ENCODE measurements around the gene IL18R1. TPM values are rescaled to one million over a fixed set of nuclear protein-coding genes. Genes with fewer than 3 reads are reported as not detected.
A peak's percentile ranks its signal among the peaks of the same experiment; 100 is the strongest.

The IL18R1 gene
- total and polyA plus RNA-seq, 9 of the 15 experiments (the other 6 are each of a cell fraction or from before 2014, with no cell fraction given) = 0.55 to 10.0 (median 2.5) TPM

- TF ChIP-seq HDAC8 (tag; IDR thresholded peaks at IDR 0.05) = 0 out of 2 replicates have a peak, but pooled peaks have one; percentile 21
- peak; percentile 84 for TF ChIP-seq TSHZ1 (CRISPR knock-in tag; IDR thresholded peaks at IDR 0.05)
- 0 out of 2 replicates have a peak, but pooled peaks have one; percentile 52 for TF ChIP-seq ZFP1 (CRISPR knock-in tag; IDR thresholded peaks at IDR 0.05)
- 0 out of 2 replicates have a peak, but pooled peaks have one; percentile 13 for TF ChIP-seq MBD1 (CRISPR knock-in tag; IDR thresholded peaks at IDR 0.05)
- TF ChIP-seq ZNF778 (CRISPR knock-in tag; IDR thresholded peaks at IDR 0.05) = no peak
- peak; percentile 92 for TF ChIP-seq HIVEP1 (CRISPR knock-in tag; IDR thresholded peaks at IDR 0.05)
- TF ChIP-seq BACH1 (tag; IDR thresholded peaks at IDR 0.05) = peak; percentile 61; the same call in 1 of the 2 replicates
- no peak for TF ChIP-seq MTA2 (IDR thresholded peaks at IDR 0.05; ENCODE audit: low read depth)
- no peak for TF ChIP-seq SMC3 (conservative IDR thresholded peaks at IDR 0.05; ENCODE audit: insufficient read depth, low read depth, low read length)
- no peak for TF ChIP-seq ZNF398 (CRISPR knock-in tag; IDR thresholded peaks at IDR 0.05)
- TF ChIP-seq ZNF395 (CRISPR knock-in tag; IDR thresholded peaks at IDR 0.05) = 0 out of 2 replicates have a peak, but pooled peaks have one; percentile 28
- TF ChIP-seq ELF4 (CRISPR knock-in tag; IDR thresholded peaks at IDR 0.05) = 0 out of 2 replicates have a peak, but pooled peaks have one; percentile 29
- peak; percentile 70; the same call in 1 of the 2 replicates for TF ChIP-seq ZNF311 (CRISPR knock-in tag; IDR thresholded peaks at IDR 0.05)
- TF ChIP-seq NR2C1 (IDR thresholded peaks at IDR 0.05) = no peak
- peak; percentile 43; the same call in 1 of the 2 replicates for TF ChIP-seq NR2C1 (tag; IDR thresholded peaks at IDR 0.05)
- TF ChIP-seq HMG20A (CRISPR knock-in tag; conservative IDR thresholded peaks at IDR 0.05) = 0 out of 2 replicates have a peak, but pooled peaks have one; percentile 58
- TF ChIP-seq PYGO2 (tag; IDR thresholded peaks at IDR 0.05) = peak; percentile 79; the same call in 1 of the 2 replicates
- no peak for TF ChIP-seq ZNF696 (CRISPR knock-in tag; conservative IDR thresholded peaks at IDR 0.05)
- TF ChIP-seq CBX1 (IDR thresholded peaks at IDR 0.05; ENCODE audit: low read depth) = no peak
- TF ChIP-seq ZNF134 (CRISPR knock-in tag; conservative IDR thresholded peaks at IDR 0.05) = 0 out of 2 replicates have a peak, but pooled peaks have one; percentile 48
- no peak; the same call in 1 of the 2 replicates for TF ChIP-seq POLR2H (tag; IDR thresholded peaks at IDR 0.05; ENCODE audit: low read depth)
Observed at GRCh38 chr2:102423368-102423767, 67.8 kb downstream of the IL18R1 start (continued).

Measured in K562 (cell line).